Neural cell (in vitro differentiated cells): ENCODE measurements around the gene KRAS.

Experiments used
- EP300 ChIP-seq: fragments of 450-650 bp; conservative IDR thresholded peaks from 2 replicates; pipeline ENCODE4 v1.6.1; 2014; ENCODE audit warnings: antibody characterized with exemption, mild to moderate bottlenecking, moderate library complexity; ENCODE audit not compliant: poor library complexity, severe bottlenecking
- EZH2 ChIP-seq: fragments of 200-600, 300-800 bp; shearing (Covaris generic), sonication (generic); IDR thresholded peaks from 2 replicates; pipeline ENCODE4 v1.6.1; 2014; ENCODE audit warnings: antibody characterized with exemption, low read length, borderline replicate concordance, mild to moderate bottlenecking; ENCODE audit not compliant: insufficient read depth, poor library complexity, severe bottlenecking
- MXI1 ChIP-seq: fragments of 450-650 bp; conservative IDR thresholded peaks from 2 replicates; pipeline ENCODE4 v1.6.1; 2014; ENCODE audit warnings: antibody characterized with exemption, mild to moderate bottlenecking; ENCODE audit not compliant: poor library complexity, severe bottlenecking
- POLR2AphosphoS5 ChIP-seq: IDR thresholded peaks from 2 replicates; pipeline ENCODE4 v1.6.1; 2012
- RAD21 ChIP-seq: fragments of 450-650 bp; conservative IDR thresholded peaks from 2 replicates; pipeline ENCODE4 v1.6.1; 2014; ENCODE audit warnings: antibody characterized with exemption, mild to moderate bottlenecking, moderate library complexity
- SMC3 ChIP-seq: fragments of 450-650 bp; conservative IDR thresholded peaks from 2 replicates; pipeline ENCODE4 v1.6.1; 2014; ENCODE audit warnings: antibody characterized with exemption, mild to moderate bottlenecking, moderate library complexity; ENCODE audit not compliant: poor library complexity
- TAF1 ChIP-seq: IDR thresholded peaks from 2 replicates; pipeline ENCODE4 v1.6.1; 2012; ENCODE audit warnings: low read depth
- TF ChIP-seq, protein P1 (sequence below): fragments of 450-650 bp; IDR thresholded peaks from 2 replicates; pipeline ENCODE4 v1.5.1; 2014; ENCODE audit warnings: antibody characterized with exemption, mild to moderate bottlenecking, moderate library complexity; ENCODE audit not compliant: poor library complexity, severe bottlenecking

DNA sequence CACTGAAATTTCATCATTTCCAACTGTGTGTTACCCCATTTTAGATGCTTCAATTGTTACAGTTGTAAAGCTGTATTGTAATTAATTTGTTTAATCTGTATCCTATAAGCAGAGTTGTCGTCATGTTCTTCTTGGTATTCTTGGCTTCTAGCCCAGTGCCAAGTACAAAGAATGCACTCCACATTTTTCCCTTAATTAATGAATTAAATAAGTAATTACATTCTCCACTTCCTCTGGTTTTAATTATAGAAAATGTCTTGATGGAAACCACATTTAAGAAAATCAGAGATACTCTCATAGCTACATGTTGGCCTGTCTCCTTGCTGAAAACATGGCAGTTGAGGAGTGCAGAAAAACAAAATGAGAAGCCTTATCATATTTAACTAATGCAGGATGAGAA, 56.5 kb downstream of the KRAS start:
- TF ChIP-seq EZH2 (no peak), SMC3 (no peak), RAD21 (no peak), TAF1 (no peak), POLR2AphosphoS5 (no peak), MXI1 (no peak), EP300 (no peak)
- TF ChIP-seq, protein P1, sequence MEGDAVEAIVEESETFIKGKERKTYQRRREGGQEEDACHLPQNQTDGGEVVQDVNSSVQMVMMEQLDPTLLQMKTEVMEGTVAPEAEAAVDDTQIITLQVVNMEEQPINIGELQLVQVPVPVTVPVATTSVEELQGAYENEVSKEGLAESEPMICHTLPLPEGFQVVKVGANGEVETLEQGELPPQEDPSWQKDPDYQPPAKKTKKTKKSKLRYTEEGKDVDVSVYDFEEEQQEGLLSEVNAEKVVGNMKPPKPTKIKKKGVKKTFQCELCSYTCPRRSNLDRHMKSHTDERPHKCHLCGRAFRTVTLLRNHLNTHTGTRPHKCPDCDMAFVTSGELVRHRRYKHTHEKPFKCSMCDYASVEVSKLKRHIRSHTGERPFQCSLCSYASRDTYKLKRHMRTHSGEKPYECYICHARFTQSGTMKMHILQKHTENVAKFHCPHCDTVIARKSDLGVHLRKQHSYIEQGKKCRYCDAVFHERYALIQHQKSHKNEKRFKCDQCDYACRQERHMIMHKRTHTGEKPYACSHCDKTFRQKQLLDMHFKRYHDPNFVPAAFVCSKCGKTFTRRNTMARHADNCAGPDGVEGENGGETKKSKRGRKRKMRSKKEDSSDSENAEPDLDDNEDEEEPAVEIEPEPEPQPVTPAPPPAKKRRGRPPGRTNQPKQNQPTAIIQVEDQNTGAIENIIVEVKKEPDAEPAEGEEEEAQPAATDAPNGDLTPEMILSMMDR = no peak
